ENCODE measurements around the gene SPOUT1. TPM values are rescaled to one million over a fixed set of nuclear protein-coding genes. Genes with fewer than 3 reads are reported as not detected.

The SPOUT1 gene
- total and polyA plus RNA-seq, 2 donors (not counting 1 experiment from before 2014, with no cell fraction given) = 73.0 to 86.4 TPM

- Histone ChIP-seq H3K36me3 (replicated peaks in 1 of 2; ENCODE audit: control extremely low read depth in 1 of 2, control insufficient read depth in 1 of 2, extremely low read depth in 1 of 2, insufficient read depth in 2 of 2, low read length in 1 of 2) (peaks cover 0 to 12% of the 10 kb centered on the region in 2 experiments), H3K27ac (ENCODE audit: low read length in 2 of 2) (no peak overlapping the region), H3K4me1 (ENCODE audit: control insufficient read depth in 2 of 2, insufficient read depth in 2 of 2, low read length in 2 of 2) (peaks cover 5 to 16% of the 10 kb centered on the region in 2 donors), H3K9me3 (ENCODE audit: control extremely low read depth in 1 of 3, control insufficient read depth in 2 of 3, insufficient read depth in 1 of 3, low read length in 2 of 3) (peaks cover 0 to 9% (median 0%) of the 10 kb centered on the region in 3 donors), H2AFZ (ENCODE audit: insufficient read depth, low read depth, low read length, poor library complexity, severe bottlenecking) (peak overlapping the region; percentile 91), H3K4me2 (replicated peaks; ENCODE audit: low read depth, low read length, poor library complexity, severe bottlenecking) (peak overlapping the region; percentile 98), H3K4me3 (ENCODE audit: control extremely low read depth in 1 of 5, extremely low read depth in 1 of 5, insufficient read depth in 1 of 5, low read depth in 2 of 5, low read length in 4 of 5) (peak overlapping the region in 4 of 5 experiments; percentile 35 to 76 (median 72)), H3K27me3 (replicated peaks in 1 of 4; ENCODE audit: control extremely low read depth in 1 of 4, control insufficient read depth in 3 of 4, insufficient read depth in 4 of 4, low read length in 3 of 4) (no peaks in the 10 kb centered on the region), H3K9ac (ENCODE audit: low read length) (peak overlapping the region; percentile 70), H3K79me2 (ENCODE audit: control insufficient read depth, insufficient read depth, low read length) (no peaks in the 10 kb centered on the region), H4K20me1 (ENCODE audit: control insufficient read depth, insufficient read depth, low read length, poor library complexity, severe bottlenecking) (no peaks in the 10 kb centered on the region)
- H3K4me3 Mint-ChIP-seq = peak overlapping the region; percentile 91
- ATAC-seq (ENCODE audit: low read depth) (peak; percentile 32), DNase-seq (no peak)
- H3K9me3 Mint-ChIP-seq (ENCODE audit: insufficient read depth) = no peaks in the 10 kb centered on the region
- peaks cover 14% of the 10 kb centered on the region for H3K4me1 Mint-ChIP-seq
- 6% methylated on average over 85 of the region's 90 CpGs for WGBS (ENCODE audit: insufficient coverage)
- H3K27me3 Mint-ChIP-seq = no peaks in the 10 kb centered on the region
- ChIA-PET POLR2A (interaction anchor here (0.5 to 1.8 kb wide), 3 partner anchors 11 to 925 kb away, joined by 4 to 5 read pairs (median 4); partner anchors contain the start of genes SET and SPOUT1), CTCF (interaction anchor here (0.6 to 2.1 kb wide), 25 partner anchors 9 to 314 kb away, joined by 3 to 23 read pairs (median 5); partner anchors contain the start of genes DOLK, NUP188, SPOUT1 and ZDHHC12)
- TF ChIP-seq EZH2 (IDR thresholded peaks at IDR 0.05; ENCODE audit: borderline replicate concordance, insufficient read depth, low read depth, low read length, poor library complexity, severe bottlenecking) = no peak
- TF ChIP-seq, protein P1, sequence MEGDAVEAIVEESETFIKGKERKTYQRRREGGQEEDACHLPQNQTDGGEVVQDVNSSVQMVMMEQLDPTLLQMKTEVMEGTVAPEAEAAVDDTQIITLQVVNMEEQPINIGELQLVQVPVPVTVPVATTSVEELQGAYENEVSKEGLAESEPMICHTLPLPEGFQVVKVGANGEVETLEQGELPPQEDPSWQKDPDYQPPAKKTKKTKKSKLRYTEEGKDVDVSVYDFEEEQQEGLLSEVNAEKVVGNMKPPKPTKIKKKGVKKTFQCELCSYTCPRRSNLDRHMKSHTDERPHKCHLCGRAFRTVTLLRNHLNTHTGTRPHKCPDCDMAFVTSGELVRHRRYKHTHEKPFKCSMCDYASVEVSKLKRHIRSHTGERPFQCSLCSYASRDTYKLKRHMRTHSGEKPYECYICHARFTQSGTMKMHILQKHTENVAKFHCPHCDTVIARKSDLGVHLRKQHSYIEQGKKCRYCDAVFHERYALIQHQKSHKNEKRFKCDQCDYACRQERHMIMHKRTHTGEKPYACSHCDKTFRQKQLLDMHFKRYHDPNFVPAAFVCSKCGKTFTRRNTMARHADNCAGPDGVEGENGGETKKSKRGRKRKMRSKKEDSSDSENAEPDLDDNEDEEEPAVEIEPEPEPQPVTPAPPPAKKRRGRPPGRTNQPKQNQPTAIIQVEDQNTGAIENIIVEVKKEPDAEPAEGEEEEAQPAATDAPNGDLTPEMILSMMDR (IDR thresholded peaks at IDR 0.05) = no peak
- peak overlapping the region; percentile 88 for H3K27ac Mint-ChIP-seq
- intact Hi-C loops (cut with micrococcal nuclease) = loop anchor here (1.0 to 2.0 kb wide), 9 partner anchors 10 to 363 kb away; partner anchors contain the start of genes LRRC8A, ODF2, SET and SPOUT1
Measured at GRCh38 chr9:128818839-128819715, 10.5 kb downstream of the SPOUT1 start.

Data from B cell (primary cell).